Esophagus muscularis mucosa (tissue), 4 donors: ENCODE measurements around the gene ZFX. TPM values are rescaled to one million over a fixed set of nuclear protein-coding genes. Genes with fewer than 3 reads are reported as not detected.
A peak's percentile ranks its signal among the peaks of the same experiment; 100 is the strongest.

Experiments used
- DNase-seq: peaks from one replicate; pipeline ENCODE4 v3.0.0-alpha.2; 2017; ENCODE audit errors: extremely low spot score
- H3K27ac ChIP-seq, 4 donors: fragments of 200-600 bp; sonication (generic); replicated peaks in 1 of 4; 1 replicate in 3 of 4; 2 replicates in 1 of 4; pipeline ENCODE4 v1.5.1; 2016 to 2019; ENCODE audit warnings: mild to moderate bottlenecking in 1 of 4
- H3K27me3 ChIP-seq, 4 donors: fragments of 200-600 bp; sonication (generic); one replicate each; pipeline versions ENCODE4 v1.5.1 to v1.6.0; 2016 to 2019
- H3K36me3 ChIP-seq, 4 donors: fragments of 200-600 bp; sonication (generic); one replicate each; pipeline ENCODE4 v1.5.1; 2016 to 2019
- H3K4me1 ChIP-seq, 4 donors: fragments of 200-600 bp; sonication (generic); one replicate each; pipeline ENCODE4 v1.5.1; 2016 to 2019
- H3K4me3 ChIP-seq, 4 donors: fragments of 200-600 bp; sonication (generic); 1 replicate in 2 of 4; 2 replicates in 2 of 4; pipeline ENCODE4 v1.5.1; 2016 to 2019; ENCODE audit warnings: mild to moderate bottlenecking in 4 of 4, moderate library complexity in 1 of 4
- H3K9me3 ChIP-seq, 4 donors: fragments of 200-600 bp; sonication (generic); 1 replicate in 3 of 4; 2 replicates in 1 of 4; pipeline ENCODE4 v1.5.1; 2016 to 2019
- EP300 ChIP-seq: sonication (generic); formaldehyde crosslinking; IDR thresholded peaks from one replicate; pipeline ENCODE4 v1.6.1; 2017; ENCODE audit warnings: antibody characterized with exemption
- POLR2A ChIP-seq: fragments of 450-650 bp; IDR thresholded peaks from one replicate; pipeline ENCODE4 v1.6.1; 2017; ENCODE audit warnings: antibody characterized with exemption, moderate library complexity, mild to moderate bottlenecking, low read depth
- POLR2AphosphoS5 ChIP-seq, 2 donors: sonication (generic); formaldehyde crosslinking; IDR thresholded peaks; one replicate each; pipeline ENCODE4 v1.6.1; 2017; ENCODE audit warnings: antibody characterized with exemption in 2 of 2
- WGBS: methylation state at CpG from one replicate; pipeline ENCODE4 v1.1.5; 2018; 5-methylcytosine and 5-hydroxymethylcytosine counted together
- intact Hi-C: fragments of 100-400 bp; cut with DNase I; formaldehyde crosslinking; loops from one replicate; pipeline ENCODE4 v1.15.1; 2023
- total RNA-seq, 4 donors: library from RNA; depleted of rRNA; stranded (reverse); fragments of >200 nt; gene quantifications; one replicate each; pipeline versions ENCODE4 v1.1.0 to v1.2.1, GENCODE V29; 2016
- TF ChIP-seq, protein P1 (sequence below), 3 experiments: fragments of 200-600 bp in 2 of 3; fragments of 450-650 bp in 1 of 3; sonication (generic) in 2 of 3; IDR thresholded peaks; one replicate each; pipeline ENCODE4 v1.5.1; 2017 to 2019; ENCODE audit warnings: antibody characterized with exemption in 3 of 3, mild to moderate bottlenecking in 2 of 3, moderate library complexity in 1 of 3

ZFX gene
- total RNA-seq, 4 donors from 2014 or later: 52.3 to 75.6 (median 66.4) TPM

DNA sequence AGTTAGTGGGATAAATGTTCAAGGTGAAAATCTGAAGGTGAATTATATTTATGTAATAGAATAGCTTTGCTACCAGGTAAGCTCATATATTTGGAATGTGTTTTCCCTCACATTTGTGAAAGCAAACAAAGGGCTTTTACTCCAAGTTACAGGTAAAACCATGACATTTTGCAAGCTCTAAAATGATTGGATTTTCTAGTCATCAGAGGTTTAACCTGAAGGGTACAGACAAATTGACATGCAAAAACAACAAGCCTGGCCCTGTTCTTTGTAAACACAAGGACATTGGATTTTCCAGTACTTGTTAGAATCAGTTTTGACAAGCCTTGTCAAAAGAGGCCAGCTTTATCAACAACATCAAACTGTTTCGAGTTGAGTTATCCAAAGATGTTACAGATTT, 51.7 kb downstream of the ZFX start:
- Histone ChIP-seq H3K27me3 (no peaks in the 10 kb centered on the region), H3K27ac (peak overlapping the region in 1 of 4 donors; percentile 5), H3K4me1 (peaks cover 24 to 52% (median 42%) of the 10 kb centered on the region in 4 donors), H3K36me3 (peaks cover 0 to 10% (median 0%) of the 10 kb centered on the region in 4 donors), H3K4me3 (no peak overlapping the region), H3K9me3 (no peaks in the 10 kb centered on the region)
- intact Hi-C loops: no loop called here
- DNase-seq: no peak
- TF ChIP-seq EP300 (no peak), POLR2AphosphoS5 (IDR thresholded peaks at IDR 0.05) (no peak), POLR2A (no peak)
- TF ChIP-seq, protein P1, sequence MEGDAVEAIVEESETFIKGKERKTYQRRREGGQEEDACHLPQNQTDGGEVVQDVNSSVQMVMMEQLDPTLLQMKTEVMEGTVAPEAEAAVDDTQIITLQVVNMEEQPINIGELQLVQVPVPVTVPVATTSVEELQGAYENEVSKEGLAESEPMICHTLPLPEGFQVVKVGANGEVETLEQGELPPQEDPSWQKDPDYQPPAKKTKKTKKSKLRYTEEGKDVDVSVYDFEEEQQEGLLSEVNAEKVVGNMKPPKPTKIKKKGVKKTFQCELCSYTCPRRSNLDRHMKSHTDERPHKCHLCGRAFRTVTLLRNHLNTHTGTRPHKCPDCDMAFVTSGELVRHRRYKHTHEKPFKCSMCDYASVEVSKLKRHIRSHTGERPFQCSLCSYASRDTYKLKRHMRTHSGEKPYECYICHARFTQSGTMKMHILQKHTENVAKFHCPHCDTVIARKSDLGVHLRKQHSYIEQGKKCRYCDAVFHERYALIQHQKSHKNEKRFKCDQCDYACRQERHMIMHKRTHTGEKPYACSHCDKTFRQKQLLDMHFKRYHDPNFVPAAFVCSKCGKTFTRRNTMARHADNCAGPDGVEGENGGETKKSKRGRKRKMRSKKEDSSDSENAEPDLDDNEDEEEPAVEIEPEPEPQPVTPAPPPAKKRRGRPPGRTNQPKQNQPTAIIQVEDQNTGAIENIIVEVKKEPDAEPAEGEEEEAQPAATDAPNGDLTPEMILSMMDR (IDR thresholded peaks at IDR 0.05): no peak
- 72% methylated on average over 1 of the region's 1 CpG for WGBS

DNA sequence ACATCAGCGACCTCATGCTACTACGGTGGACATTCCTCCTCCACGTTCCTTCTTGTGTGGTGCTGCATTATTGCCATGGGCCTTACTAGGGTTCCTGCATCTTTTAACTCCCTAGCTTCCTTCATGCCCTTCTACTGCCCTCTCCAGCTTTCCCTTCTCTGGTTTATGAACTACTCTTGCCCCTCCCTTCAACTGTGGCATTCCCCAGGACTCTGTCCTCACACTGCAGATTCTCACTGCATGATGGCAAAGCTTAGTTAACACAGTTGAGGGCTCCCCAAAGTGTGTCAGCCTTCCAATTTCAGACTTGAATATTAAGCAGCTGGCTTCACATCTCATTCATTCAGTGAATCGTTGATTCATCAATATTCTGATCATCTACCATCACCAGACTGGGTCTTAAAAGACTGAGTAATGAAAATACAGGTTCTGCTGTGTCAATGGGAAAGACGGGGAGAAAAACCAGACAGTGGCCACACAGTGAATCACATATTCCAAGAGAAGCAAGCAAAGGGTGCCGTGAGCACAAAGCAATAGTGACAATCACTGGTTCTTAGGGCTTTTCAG, 53.0 kb downstream of the ZFX start:
- Histone ChIP-seq H3K36me3 (peaks cover 0 to 3% (median under 1%) of the 10 kb centered on the region in 4 donors), H3K9me3 (no peaks in the 10 kb centered on the region), H3K27ac (no peak overlapping the region), H3K4me3 (no peak overlapping the region), H3K27me3 (no peaks in the 10 kb centered on the region), H3K4me1 (peaks cover 24 to 52% (median 41%) of the 10 kb centered on the region in 4 donors)
- 87% methylated on average over 6 of the region's 6 CpGs for WGBS
- intact Hi-C loops: no loop called here
- no peak for DNase-seq
- TF ChIP-seq POLR2AphosphoS5 (IDR thresholded peaks at IDR 0.05) (no peak), POLR2A (no peak), EP300 (no peak)
- TF ChIP-seq, protein P1 (IDR thresholded peaks at IDR 0.05): no peak

DNA sequence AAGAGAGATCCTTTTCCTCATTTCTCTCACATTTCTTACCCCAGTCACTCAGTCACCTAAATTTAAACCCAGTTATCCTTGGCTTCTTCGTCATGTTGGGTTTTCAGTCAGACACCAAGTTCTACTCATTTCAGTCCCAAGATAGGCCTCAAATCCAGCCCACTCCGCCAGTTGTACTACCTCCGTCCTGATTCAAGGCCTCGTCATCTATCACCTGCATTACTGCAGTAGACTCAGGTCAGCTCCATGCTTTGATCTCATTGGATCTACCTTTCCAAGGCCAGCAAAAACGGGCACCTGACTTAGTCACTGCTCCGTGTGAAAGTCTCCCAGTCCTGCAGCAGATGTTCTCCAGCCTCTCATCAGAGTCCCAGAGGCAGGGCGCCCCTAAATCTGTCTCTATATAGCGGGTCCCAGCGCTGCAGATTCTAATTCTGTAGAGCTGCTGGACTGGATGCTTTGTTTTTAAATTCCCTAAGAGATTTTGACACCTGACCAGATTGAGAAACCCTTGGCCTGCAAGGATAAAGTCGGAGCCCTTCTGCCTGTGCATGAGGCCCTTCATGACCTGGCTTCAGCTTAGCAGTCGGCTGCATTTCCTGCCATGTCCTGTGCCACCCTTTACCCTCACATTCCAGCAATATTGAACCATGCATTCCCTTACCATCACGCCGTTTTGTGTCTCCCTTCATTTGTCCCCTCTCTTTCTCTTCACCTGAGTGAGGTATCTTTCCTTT, 53.7 kb downstream of the ZFX start:
- no peaks in the 10 kb centered on the region for H3K9me3 ChIP-seq
- intact Hi-C loops: no loop called here
- H3K4me3 ChIP-seq: no peak overlapping the region
- no peak for DNase-seq
- peaks cover 23 to 53% (median 42%) of the 10 kb centered on the region in 4 donors for H3K4me1 ChIP-seq
- WGBS: 93% methylated on average over 13 of the region's 13 CpGs
- TF ChIP-seq EP300 (no peak), POLR2AphosphoS5 (IDR thresholded peaks at IDR 0.05) (no peak), POLR2A (no peak)
- TF ChIP-seq, protein P1 (IDR thresholded peaks at IDR 0.05): no peak
- no peak overlapping the region for H3K27ac ChIP-seq
- H3K27me3 ChIP-seq: no peaks in the 10 kb centered on the region
- H3K36me3 ChIP-seq: peaks cover 0 to 10% (median 7%) of the 10 kb centered on the region in 4 donors

DNA sequence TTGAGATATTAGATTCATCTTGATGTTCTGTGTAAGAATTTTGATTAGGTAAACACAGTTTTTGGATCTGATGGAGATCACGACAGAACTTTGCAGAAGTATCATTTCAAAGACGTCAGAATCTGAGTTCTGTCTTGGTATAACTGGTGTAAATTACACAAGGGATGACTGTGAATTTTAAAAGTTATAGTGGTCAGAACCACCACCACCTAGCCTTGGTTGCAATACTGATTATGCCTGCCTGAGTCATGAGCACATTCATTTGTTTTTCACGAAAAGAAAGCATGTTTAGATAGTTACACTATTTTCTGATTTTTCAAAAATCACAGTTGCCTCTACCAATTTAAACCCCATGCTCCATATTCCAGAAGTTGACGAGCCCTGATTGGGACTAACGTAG, 54.8 kb downstream of the ZFX start:
- H3K4me1 ChIP-seq: peaks cover 21 to 52% (median 40%) of the 10 kb centered on the region in 4 donors
- 87% methylated on average over 5 of the region's 5 CpGs for WGBS
- no peak overlapping the region for H3K27ac ChIP-seq
- no peaks in the 10 kb centered on the region for H3K27me3 ChIP-seq
- peaks cover 0 to 21% (median 17%) of the 10 kb centered on the region in 4 donors for H3K36me3 ChIP-seq
- TF ChIP-seq POLR2AphosphoS5 (IDR thresholded peaks at IDR 0.05) (no peak), EP300 (no peak)
- H3K4me3 ChIP-seq: no peak overlapping the region
- intact Hi-C loops: no loop called here
- no peaks in the 10 kb centered on the region for H3K9me3 ChIP-seq
- no peak for DNase-seq

DNA sequence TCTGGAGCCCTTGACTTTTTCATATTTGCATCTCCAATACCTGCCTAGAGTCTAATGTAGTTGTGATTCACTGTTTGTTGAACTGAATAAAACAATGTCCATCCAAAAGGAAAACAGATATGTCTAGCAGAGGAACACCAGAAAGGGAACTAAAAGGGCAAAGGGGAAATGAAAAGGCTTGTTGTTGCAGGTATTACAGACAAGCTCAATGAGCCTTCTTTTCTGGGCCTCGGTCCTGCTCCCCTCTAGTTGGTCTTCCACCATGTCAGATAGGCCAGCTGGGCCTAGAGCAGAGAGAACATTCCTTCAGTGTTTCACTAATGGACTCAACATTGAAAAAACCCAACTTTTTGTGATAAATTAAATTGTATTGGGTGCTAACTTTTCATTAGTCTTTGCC, 55.4 kb downstream of the ZFX start:
- Histone ChIP-seq H3K4me3 (no peak overlapping the region), H3K4me1 (peaks cover 21 to 47% (median 37%) of the 10 kb centered on the region in 4 donors), H3K27me3 (no peaks in the 10 kb centered on the region), H3K9me3 (no peaks in the 10 kb centered on the region), H3K27ac (no peak overlapping the region), H3K36me3 (peaks cover 3 to 27% (median 23%) of the 10 kb centered on the region in 4 donors)
- TF ChIP-seq, protein P1 (IDR thresholded peaks at IDR 0.05): no peak
- no peak for TF ChIP-seq POLR2AphosphoS5 (IDR thresholded peaks at IDR 0.05)
- no peak for TF ChIP-seq POLR2A
- TF ChIP-seq EP300: no peak
- intact Hi-C loops: loop anchor here (5.0 kb wide), 1 partner anchor 38 kb away; no protein-coding TSS in a partner anchor
- WGBS: 91% methylated on average over 1 of the region's 1 CpG
- no peak for DNase-seq
